Fibroblast of skin of back (primary cell): ENCODE measurements around the gene BMAL2.

Source experiments
- DNase-seq: peaks from one replicate; pipeline ENCODE4 v3.0.0-alpha.2; 2013

The BMAL2 gene

DNA sequence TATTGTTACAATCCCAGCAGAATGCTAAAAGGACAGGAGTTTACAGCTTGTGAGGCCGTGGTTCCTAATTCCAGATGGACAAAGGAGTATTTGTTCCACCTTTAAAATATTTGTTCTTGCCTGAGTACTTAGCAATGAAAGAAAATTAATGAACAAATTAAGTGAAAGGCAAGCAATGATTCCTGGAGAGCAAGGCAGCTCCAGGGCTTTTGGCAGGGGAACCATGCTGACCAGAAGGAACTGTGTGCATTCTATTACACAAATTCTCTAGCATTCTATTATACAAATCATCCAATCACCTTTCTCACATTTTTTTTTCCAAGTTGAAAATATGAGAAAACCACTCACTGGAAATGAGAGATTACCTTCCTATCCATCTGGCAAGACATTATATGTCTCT is 1.8 kb upstream of the BMAL2 start:
- DNase-seq = no peak

DNA sequence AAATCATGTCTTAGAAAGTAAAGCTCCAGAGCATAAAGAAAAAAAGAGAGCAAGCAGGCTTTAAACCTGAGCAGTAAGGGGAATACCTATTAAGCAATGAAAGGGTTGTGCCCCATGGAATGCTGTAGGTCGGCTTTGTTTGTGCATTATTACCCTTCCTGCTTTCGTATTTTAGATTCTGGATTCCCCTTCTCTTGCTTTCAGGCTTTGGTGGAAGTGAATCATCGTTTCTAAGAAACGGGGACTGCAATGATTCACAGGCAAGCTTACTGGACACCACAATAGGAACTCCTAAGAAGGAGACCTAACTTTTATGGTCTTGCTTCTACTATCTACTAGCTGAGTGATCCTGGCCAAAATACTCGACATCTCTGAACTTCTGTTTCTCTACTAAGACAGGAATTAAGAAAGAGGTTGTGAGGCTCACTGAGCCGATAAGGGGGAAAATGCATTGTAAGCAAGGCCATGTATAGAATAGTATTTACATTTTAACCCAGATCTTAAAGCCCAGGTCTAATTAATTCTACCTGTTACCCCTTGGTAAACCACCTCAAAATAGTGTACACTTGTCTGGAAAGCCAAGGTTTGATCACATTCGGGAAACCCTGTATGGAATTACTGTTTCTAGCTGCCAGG is 1.2 kb upstream of the BMAL2 start:
- DNase-seq = peak; percentile 92

DNA sequence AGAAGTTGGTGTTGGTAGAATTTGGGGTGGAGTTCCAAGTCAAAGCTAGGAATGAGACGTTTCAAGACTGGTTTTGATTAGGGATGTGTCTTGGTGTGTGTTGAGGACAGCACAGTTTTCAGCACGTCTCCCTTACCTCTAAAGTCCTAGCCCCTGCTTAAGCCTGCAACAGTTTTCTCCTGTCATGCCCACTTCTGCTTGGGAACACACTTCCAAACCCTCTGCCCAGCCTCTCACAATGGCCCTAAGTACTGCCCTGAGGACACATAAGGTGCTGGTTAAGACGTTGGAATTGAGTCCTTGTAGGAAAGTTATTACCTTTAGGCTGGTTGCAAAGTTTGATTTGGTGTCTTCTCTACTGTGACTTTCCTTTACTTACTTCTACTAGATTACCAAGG is 710 bp upstream of the BMAL2 start:
- no peak for DNase-seq

DNA sequence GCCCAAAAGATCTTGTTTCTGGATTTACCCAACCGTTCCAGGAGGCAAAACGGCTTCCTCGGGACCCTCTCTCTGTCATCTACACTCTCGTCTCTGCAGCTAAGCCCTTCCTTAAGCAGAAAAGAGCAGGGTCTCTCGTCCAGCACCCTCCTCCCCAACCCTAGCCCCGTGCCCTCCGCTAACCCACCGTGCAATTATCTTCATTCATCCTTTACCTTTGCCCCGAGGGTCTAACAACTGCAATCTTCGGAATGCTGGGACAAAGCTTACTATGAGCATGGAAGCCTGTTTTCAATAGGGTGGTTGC is 276 bp upstream of the BMAL2 start:
- no peak for DNase-seq

DNA sequence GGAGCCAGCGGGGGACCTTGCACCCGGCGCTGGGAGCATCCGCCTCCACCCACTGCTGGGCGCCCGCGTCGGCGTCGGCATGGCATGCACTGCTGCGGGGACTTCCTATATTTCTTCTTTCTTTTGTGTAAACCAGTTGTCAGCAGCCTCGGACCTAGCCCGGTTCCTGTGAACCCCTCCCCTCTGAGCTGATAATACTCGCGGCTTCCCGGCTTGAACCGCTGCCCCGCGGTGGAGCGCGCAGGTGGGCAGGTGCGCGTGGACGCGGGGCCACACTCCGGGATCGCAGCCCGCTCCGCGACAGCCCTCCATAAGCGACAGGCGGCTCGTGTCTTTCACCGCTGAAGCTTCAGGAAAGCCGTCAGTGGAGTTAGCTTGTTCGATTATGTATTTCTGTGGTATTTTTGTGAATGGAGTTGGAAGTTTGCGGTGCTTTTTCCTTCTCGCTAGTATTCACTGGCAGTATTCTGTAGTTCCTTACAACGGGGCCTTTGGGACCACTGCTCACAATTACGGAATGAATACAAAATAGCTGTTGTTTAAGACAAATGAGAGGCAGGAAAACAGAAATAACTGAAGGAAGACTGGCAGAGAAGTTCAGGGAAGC is 870 bp downstream of the BMAL2 start:
- DNase-seq = no peak

DNA sequence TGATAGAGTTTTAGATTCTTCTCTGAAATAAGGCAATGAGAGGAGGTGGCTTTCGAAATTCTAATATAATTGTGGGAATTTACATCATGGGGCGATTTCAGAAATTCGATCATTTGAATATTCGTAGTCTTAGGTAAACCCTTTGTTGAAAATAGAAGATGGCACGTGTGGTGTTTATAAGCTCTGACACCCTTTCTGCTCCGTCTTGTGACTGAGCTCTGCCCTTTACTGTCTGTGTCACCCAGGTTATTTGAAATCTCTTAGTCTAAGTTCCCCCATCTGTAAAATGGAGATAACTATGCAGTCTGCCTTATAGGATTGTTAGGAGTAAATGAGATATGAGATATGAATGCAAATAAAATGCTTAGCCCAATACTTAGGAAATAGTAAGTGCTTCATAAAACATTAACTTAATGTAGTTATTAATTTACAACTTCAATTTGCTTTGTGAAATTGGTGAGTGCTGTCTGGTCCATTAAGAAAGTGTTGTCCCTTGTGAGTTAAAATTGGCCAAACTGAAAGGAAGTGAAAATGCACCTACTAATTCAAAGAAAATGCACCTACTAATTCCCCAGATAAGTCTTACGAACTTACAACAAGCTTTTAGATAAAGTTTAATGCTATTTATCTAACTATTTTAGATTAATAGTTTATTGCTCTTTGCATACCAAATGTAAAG is 1.5 kb downstream of the BMAL2 start:
- no peak for DNase-seq

DNA sequence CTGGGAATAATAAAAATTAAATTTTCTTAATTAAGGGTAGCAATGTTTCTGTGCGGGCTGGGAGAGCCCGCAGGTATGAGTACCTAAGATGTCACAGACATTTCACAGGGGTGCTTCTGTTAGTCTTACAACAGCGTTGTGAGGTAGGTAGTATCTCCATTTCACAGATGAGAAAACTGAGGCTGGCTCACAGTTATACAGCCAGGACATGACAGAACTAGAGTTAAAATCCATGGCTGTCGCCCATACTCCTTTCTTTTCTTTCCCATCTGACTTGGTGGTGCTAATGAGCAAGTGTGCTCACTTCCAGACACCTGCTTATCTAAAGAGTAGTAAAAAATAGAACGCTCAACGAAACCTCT is 2.1 kb downstream of the BMAL2 start:
- no peak for DNase-seq

DNA sequence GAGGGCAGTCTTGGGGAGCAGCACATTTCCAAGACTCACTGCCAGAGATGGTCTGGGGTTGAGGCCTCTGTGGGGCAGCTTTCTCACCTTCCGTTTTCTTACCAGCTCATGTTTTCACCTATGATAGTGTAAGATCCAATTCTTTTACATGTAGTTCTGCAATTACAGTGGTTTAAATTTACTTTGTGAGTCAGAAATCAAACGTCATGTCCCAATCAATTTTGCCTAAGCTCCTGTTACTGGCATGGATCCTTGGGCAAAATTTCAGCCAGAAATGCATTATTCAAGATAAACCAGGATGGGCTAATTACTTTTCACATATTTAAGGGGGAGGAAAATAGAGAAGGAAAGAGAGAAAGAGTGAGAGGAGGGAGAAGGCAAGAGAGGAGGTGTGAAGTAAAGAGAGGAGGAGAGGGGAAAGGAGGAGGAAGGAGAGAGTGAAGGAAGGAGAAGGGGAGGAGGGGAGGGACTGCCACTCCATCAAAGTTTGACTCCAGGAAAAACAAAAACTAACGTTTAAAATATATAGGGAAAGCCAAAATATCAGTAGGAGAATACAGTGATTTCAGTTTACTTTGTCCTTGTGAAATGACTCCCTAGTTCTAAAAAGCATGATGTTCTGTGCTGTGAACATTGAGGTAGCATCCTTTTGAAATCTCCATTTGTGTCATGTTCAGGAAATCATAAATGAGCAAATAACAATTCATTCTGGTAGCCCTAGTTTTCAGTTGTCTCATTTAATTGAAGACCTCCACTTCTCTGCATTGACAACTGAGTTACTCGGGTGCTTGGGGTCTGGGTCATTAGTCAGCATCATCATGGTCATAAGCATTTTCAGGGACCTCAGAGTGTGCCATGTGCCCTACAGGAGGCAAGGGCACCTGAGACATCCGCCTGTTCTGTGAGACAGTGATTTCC is 3.0 kb downstream of the BMAL2 start:
- DNase-seq = no peak

DNA sequence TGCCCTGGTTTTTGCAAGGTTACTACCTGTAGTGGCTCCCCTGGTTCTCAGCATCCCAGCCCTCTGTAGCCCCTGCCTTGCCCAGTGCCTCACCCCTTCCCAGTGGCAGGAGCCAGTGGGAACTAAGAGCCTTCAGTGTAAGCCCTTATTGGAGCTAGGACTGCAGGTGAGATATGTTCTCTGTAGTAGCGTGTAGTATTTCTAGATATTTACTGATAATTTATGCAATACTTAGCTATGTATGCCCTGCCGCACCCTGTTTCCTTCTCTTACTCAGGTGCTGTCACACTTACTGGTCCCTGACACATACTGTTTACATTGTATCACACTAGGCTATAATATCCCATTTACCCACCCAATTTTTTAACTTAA is 3.6 kb downstream of the BMAL2 start:
- DNase-seq = no peak

DNA sequence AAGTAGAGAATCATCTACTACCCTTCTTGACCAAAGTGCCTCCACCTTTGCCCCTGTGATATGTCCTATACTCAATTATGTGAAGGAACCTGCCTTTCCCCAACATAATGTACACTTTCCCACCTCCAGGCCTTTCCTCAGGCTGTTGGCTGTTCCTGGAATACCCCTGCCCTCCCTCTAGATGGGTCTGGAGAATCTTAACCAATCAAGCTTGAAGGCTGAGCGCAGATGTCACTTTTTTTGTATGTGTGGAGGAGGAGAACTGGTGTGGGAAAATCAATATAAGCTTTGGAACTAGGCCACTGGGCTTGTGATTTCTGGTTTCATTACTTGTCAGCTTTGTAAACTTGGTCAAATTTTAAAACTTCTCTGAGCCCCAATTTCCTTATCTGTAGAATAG is 4.7 kb downstream of the BMAL2 start:
- DNase-seq = no peak

DNA sequence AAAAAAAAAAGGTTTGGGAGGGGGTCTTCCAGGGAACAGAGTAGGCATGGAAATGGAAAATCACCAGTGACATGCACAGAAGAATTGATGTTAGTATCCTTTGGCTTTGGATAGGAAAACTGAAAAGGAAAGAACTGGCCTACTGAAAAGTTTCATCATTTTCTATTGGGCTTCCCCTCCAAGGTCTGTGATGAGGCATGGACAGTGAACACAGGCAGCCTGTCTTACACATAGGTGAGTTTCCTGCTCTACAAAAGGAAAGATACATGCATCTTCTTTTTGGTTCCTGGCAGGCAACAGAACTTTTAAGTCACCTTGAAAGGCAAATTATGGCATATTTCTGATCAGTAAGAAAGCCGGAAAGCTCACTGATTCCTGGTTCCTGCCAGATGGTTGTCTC is 5.8 kb downstream of the BMAL2 start:
- no peak for DNase-seq

DNA sequence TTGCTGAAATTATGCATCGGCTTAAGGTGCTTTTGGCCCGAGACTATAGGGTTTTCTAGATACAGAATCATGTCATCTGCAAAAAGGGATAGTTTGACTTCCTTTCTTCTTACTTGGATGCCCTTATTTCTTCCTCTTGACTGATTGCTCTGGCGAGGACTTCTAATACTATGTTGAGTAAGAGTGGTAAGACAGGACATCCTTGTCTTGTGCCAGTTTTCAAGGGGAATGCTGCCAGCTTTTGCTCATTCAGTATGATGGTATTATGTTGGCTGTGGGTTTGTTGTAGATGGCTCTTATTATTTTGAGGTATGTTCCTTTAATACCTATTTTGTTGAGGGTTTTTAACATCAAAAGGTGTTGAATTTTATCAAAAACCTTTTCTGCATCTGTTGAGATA is 8.3 kb downstream of the BMAL2 start:
- no peak for DNase-seq

DNA sequence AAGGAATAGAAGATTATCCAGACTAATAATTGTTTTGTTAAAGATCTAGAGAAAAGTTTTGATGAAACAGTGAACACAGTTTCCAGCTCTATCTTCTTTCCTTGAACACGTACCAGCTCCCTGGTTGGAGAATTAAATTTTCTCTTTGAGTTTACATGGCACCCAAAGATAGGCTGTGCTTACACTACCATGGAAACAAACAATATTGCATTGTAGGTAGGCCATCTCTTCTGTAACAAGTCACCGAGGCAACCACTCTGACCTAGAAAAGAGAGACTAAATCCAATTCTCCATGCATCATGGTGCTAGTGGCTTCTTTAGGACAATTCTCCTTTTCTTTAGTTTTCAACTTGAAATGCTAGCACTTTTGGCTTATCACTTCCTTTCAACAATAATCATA is 9.9 kb downstream of the BMAL2 start:
- no peak for DNase-seq

DNA sequence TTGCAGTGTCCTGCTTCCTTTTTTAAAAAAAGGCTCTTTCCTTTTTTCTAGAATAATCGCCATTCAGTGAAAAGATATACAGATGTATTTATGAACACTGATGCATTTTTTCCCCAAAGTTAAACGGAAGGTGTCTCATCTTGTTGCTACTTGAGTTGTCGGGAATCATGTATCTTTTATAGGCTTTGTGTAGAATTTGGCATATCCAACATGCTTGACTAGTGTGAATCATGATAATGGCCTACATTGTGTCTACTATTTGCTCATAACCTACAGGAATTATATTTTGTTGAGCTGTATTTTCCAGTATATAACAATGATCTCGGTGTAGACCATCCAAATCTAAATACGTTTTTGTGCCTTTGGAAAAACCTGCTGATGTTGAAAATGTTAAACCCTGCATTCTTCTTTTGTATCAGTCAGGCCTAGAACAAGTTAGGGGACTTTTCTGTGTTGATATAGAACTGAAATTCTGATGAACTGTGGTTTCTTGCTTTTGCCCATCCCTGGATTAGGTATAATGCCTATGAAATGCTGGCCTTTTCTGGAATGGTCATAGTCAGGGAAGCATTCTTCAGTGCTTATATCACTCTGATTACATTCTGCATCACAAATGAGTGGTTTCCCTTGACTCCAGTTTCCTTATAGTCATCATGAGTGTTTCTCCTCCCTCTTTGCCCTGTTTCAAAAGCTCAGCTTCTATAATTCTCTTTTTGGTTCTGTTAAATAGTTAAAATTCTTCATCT is 10.8 kb downstream of the BMAL2 start:
- peak; percentile 96 for DNase-seq

DNA sequence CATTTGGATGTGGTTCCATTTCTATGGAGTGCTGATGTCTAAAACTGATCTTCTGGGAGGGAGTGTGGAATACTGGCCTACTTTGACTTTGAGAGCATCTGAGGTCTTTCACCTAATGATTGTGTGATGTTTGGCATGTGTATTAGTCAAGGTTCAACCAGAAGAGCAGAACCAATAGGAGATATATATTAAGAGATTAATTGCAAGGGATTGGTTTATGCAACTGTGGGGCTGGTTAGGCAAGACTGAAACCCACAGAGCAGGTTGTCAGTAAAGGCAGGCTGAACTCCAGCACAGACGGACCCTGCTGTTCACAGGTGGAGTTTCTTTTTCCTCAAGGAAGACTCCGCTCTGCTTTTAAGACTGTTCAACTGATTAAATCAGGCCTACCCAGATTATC is 11.6 kb downstream of the BMAL2 start:
- DNase-seq = no peak

DNA sequence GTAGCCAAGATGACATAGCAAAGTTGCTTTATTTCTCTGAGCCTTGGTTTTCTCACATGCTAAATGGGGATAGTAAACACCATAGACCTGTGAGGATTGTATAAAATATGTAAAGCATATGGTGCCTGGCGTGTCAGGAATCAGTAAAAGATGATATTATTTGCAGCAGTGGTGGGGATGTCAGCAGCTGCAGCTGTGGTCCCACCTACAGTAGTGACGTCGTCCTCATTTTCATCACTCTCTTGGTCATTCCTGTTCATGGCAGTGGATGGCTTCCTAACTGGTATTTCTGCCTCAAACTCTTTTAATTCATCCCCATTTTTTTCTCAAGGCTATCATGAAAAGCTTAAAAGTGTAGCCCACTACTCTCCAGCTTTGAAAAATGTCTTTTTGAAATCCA is 12.1 kb downstream of the BMAL2 start:
- DNase-seq = no peak

DNA sequence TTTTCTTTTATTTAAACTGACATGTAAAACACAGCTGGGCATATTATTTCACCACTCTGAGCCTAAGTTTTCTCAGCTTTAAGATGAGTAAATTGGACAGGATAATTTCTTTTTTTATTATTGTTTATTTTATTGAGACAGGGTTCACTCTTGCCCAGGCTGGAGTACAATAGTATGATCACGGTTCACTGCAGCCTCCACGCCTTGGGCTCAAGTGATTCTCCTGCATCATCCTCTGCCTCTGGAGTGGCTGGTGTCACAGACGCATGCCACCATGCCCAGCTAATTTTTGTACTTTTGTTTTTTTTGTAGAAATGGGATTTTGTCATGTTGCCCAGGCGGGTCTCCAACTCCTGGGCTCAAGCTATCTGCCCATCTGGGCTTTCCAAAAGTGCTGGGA is 12.7 kb downstream of the BMAL2 start:
- no peak for DNase-seq

DNA sequence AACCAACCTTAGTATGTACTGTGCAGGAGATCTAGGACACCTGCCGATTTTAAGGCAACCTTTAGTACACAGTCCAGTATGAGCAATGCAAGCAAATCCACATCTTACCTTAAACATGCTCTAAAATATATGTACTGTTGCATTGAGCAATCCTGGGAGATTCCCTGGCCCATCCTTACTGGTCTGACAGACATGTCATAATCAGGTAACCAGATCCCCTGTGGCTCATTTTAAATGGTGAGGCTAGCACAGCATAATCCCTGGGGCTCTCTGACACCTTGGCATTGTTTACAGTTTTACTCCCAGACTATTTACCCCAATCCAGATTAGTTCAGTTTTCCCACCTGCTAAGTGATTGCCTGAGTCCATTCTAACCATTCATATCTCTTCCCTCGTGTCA is 15.1 kb downstream of the BMAL2 start:
- DNase-seq = no peak

DNA sequence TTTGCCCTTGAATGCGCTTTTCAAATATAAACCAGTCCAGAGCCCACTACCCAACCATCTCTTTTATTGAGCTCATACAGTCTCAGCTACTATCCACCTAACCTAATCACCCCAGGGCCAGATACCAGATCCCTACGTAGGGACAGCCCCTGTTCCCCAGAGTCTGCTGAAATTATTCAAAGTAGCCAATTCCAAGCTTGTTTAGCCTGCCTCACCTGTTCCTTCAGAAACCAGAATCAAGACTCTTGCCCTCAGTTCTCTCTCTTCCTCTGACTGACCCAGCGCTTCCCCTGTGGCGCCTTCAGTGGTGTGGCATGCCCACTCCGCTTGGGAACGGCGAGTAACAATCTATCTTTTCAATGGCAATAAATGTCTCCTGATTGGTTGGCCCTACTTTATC is 18.8 kb downstream of the BMAL2 start:
- no peak for DNase-seq

DNA sequence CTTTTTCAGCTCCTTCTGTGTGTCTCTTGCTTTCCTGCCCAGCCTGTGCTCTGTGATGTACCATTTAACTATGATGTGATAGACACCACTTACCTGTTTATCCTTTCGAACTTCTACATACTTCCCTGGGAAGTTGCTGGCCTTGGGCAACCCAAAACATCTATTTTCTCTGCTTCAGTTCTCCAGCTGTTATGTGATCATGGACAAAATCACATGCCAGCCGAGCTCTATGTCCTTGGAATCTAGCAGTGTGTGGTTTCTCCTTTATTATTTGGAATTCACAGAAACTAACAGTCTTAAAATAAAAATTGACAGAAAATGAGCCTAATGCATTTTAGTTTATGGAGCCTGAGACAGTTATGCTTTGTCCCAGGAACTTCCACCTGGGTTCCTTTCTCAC is 22.9 kb downstream of the BMAL2 start:
- no peak for DNase-seq

DNA sequence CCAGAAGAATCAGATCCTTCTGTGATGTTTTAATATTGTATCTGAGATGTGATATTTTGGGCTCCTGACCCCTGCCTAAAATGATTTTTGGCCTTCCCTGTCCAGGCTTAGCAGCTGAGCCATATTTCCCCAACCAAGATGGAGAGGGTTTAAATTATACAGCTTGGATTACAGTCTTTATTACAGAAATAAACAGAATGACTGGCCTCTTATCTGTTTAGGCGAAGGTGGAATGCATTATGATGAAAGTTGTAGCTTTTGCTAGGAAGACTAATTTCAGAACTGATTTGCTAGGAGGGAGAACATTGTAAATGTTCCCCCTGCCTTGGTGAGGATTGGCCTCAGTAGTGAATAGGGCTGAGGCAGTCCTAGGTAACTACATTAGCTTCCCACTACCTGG is 23.3 kb downstream of the BMAL2 start:
- no peak for DNase-seq

DNA sequence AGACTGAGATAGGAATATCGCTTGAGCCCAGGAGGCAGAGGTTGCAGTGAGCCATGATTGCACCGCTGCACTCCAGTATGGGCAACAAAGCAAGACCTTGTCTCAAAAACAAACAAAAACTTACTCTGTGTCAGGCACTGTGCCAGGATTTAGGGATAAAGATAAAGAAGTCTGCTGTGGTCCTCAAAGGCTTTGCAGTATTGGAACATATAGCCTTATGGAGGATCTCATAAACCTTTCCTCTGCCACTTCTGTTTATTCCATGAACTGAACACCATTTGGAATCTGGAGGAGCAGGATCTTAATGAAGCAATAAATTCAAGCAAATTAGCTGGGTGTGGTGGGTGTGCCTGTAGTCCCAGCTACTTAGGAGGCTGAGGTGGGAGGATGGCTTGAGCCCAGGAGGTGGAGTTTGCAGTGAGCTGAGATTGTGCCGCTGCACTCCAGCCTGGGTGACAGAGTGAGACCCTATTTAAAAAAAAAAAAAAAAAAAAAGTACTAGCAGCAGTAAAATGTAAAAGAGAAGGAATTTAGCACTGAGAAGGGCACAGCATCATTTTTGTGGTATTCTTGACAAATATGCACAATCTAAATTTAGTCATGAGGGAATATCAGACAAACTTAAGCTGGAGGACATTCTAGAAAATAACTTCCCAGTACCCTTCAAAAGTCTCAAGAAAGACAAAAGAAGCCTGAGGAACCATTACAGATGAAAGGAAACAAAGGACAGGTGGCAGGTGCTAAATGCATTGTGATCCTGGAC is 27.1 kb downstream of the BMAL2 start:
- peak; percentile 71 for DNase-seq
